Naive thymus-derived CD4-positive, alpha-beta T cell (primary cell): ENCODE data around the gene RNF4. TPM values are rescaled to one million over a fixed set of nuclear protein-coding genes. Genes with fewer than 3 reads are reported as not detected.
"Not testable (repeated sequence)": the region's sequence is repeated elsewhere in the genome, so short reads cannot be mapped to it uniquely, and the experiment has no call there.

Experiments
- ATAC-seq: fragments of 150-1000 bp; cut with Tn5 transposase; 2 replicates; pipeline ENCODE4 v1.10.0; 2021; ENCODE audit warnings: mild to moderate bottlenecking, moderate library complexity
- CTCF ChIA-PET: fragments of 350-600 bp; sonication (Branson Sonifier 250); formaldehyde crosslinking; loops from one replicate; lab custom pipeline; 2021; ENCODE audit warnings: antibody characterized with exemption; lab: Charles Lee
- POLR2A ChIA-PET: fragments of 350-600 bp; sonication (Branson Sonifier 250); formaldehyde crosslinking; loops from one replicate; lab custom pipeline; 2021; ENCODE audit warnings: antibody characterized with exemption, inconsistent platforms; lab: Charles Lee
- DNase-seq, 9 donors: peaks; one replicate each; pipeline versions ENCODE4 v3.0.0 to v3.0.0-alpha.2; 2020 to 2022; ENCODE audit warnings: mixed read lengths in 1 of 9
- H3K27ac ChIP-seq: one replicate; pipeline ENCODE4 v1.7.0; 2013; ENCODE audit warnings: mild to moderate bottlenecking, low read depth, low read length, moderate library complexity
- H3K27me3 ChIP-seq, 2 donors: one replicate each; pipeline ENCODE4 v1.7.0; 2013; ENCODE audit warnings: low read length in 2 of 2, mild to moderate bottlenecking in 2 of 2, moderate library complexity in 2 of 2; ENCODE audit not compliant: control insufficient read depth in 2 of 2, insufficient read depth in 2 of 2
- H3K36me3 ChIP-seq, 3 experiments: 1 replicate in 2 of 3; 2 replicates in 1 of 3; pipeline ENCODE4 v1.7.0; 2013; ENCODE audit warnings: low read length in 3 of 3, mild to moderate bottlenecking in 3 of 3, moderate library complexity in 1 of 3; ENCODE audit not compliant: insufficient read depth in 3 of 3, control insufficient read depth in 2 of 3
- H3K4me1 ChIP-seq, 2 donors: one replicate each; pipeline ENCODE4 v1.7.0; 2013; ENCODE audit warnings: low read length in 2 of 2, mild to moderate bottlenecking in 2 of 2, moderate library complexity in 1 of 2; ENCODE audit not compliant: control insufficient read depth in 2 of 2, insufficient read depth in 2 of 2
- H3K4me3 ChIP-seq: 2 replicates; pipeline ENCODE4 v1.7.0; 2013; ENCODE audit warnings: mild to moderate bottlenecking, low read length
- H3K9me3 ChIP-seq, 3 experiments: 1 replicate in 2 of 3; 2 replicates in 1 of 3; pipeline ENCODE4 v1.7.0; 2013; ENCODE audit warnings: low read length in 3 of 3; ENCODE audit not compliant: control insufficient read depth in 2 of 3
- H3K27ac Mint-ChIP-seq, 9 donors: one replicate each; pipeline ENCODE4 v1.8.0; 2020 to 2022; ENCODE audit warnings: mixed read lengths in 9 of 9, mild to moderate bottlenecking in 8 of 9, moderate library complexity in 5 of 9, inconsistent platforms in 2 of 9
- H3K27me3 Mint-ChIP-seq, 5 donors: one replicate each; pipeline ENCODE4 v1.8.0; 2021 to 2022; ENCODE audit warnings: mixed read lengths in 5 of 5, mild to moderate bottlenecking in 1 of 5
- H3K36me3 Mint-ChIP-seq, 5 donors: one replicate each; pipeline ENCODE4 v1.8.0; 2020 to 2022; ENCODE audit warnings: mixed read lengths in 5 of 5, mild to moderate bottlenecking in 3 of 5, inconsistent platforms in 1 of 5
- H3K4me1 Mint-ChIP-seq, 7 donors: one replicate each; pipeline ENCODE4 v1.8.0; 2020 to 2022; ENCODE audit warnings: mixed read lengths in 7 of 7, mild to moderate bottlenecking in 3 of 7, inconsistent platforms in 1 of 7
- H3K4me3 Mint-ChIP-seq, 10 donors: one replicate each; pipeline ENCODE4 v1.8.0; 2020 to 2022; ENCODE audit warnings: mild to moderate bottlenecking in 10 of 10, mixed read lengths in 10 of 10, moderate library complexity in 6 of 10, inconsistent platforms in 2 of 10
- H3K9me3 Mint-ChIP-seq, 11 donors: one replicate each; pipeline ENCODE4 v1.8.0; 2020 to 2022; ENCODE audit warnings: mixed read lengths in 11 of 11, mild to moderate bottlenecking in 4 of 11, inconsistent platforms in 1 of 11, moderate library complexity in 1 of 11
- intact Hi-C, 2 donors: fragments of 100-400 bp; cut with micrococcal nuclease; formaldehyde crosslinking; loops; one replicate each; pipeline ENCODE4 v1.15.1; 2023
- polyA plus RNA-seq, 2 donors: library from polyadenylated mRNA; unstranded; fragments of 300-500 nt; fragmentation: Illumina TruSeq; gene quantifications; one replicate each; pipeline ENCODE4 v1.2.3, GENCODE V29; 2021
- total RNA-seq, 6 experiments: library from RNA in 5 of 6; stranded (reverse) in 5 of 6; gene quantifications; 1 replicate in 5 of 6; 2 replicates in 1 of 6; pipeline ENCODE4 v1.2.3 and lab custom pipeline; 2021 to 2026

The RNF4 gene
- total and polyA plus RNA-seq, 7 experiments from 2014 or later, result 69.4 to 101 (median 91.8) TPM

DNA sequence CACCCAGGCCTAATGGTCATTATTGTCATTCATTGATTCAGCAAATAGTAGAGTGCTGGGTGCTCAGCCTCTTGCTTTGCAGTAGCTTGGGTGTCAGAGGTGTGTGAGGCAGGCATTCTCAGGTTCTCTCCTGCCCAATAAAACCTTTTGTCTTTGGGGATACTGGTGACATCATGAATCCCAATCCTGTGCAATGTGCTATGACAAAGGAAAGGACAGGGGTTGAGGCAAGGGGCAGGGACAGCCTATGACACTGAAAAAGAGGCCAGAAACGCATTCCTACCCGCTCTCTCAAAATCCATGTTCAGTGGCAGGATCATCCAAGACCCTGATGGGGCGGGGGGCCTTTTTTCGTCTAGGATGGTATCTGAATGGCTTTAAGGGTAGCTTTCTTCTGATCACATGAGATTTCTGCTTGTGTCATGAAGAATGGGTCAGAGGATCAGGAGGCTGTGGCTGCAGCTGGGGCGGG, 66.0 kb downstream of the RNF4 start:
- Mint-ChIP-seq H3K4me3 (peak overlapping the region; percentile 84 to 95 (median 88)), H3K4me1 (peaks cover 5 to 28% (median 19%) of the 10 kb centered on the region in 7 donors), H3K36me3 (no peaks in the 10 kb centered on the region), H3K27ac (peak overlapping the region; percentile 79 to 98 (median 91)), H3K27me3 (no peaks in the 10 kb centered on the region), H3K9me3 (no peaks in the 10 kb centered on the region)
- H3K4me1 ChIP-seq, result peaks cover 11 to 15% of the 10 kb centered on the region in 2 donors
- no peak for ATAC-seq
- intact Hi-C loops, result loop anchor here (1.0 to 5.0 kb wide), 6 partner anchors 48 to 1828 kb away; partner anchors contain the start of genes ADD1 (in 1 of the 2), PCGF3 (in 1 of the 2) and SLBP (in 1 of the 2)
- DNase-seq, result no peak
- H3K36me3 ChIP-seq, result no peaks in the 10 kb centered on the region
- no peaks in the 10 kb centered on the region for H3K9me3 ChIP-seq
- ChIA-PET POLR2A (interaction anchor here (0.6 to 2.5 kb wide), 4 partner anchors 65 to 1479 kb away, joined by 3 to 21 read pairs (median 4); partner anchors contain the start of gene RNF4), CTCF (interaction anchor here (0.6 kb wide), 2 partner anchors 88 to 239 kb away, joined by 3 read pairs; no protein-coding TSS in a partner anchor)
- no peaks in the 10 kb centered on the region for H3K27me3 ChIP-seq
- peak overlapping the region; percentile 91 for H3K27ac ChIP-seq
- peak overlapping the region; percentile 58 for H3K4me3 ChIP-seq

DNA sequence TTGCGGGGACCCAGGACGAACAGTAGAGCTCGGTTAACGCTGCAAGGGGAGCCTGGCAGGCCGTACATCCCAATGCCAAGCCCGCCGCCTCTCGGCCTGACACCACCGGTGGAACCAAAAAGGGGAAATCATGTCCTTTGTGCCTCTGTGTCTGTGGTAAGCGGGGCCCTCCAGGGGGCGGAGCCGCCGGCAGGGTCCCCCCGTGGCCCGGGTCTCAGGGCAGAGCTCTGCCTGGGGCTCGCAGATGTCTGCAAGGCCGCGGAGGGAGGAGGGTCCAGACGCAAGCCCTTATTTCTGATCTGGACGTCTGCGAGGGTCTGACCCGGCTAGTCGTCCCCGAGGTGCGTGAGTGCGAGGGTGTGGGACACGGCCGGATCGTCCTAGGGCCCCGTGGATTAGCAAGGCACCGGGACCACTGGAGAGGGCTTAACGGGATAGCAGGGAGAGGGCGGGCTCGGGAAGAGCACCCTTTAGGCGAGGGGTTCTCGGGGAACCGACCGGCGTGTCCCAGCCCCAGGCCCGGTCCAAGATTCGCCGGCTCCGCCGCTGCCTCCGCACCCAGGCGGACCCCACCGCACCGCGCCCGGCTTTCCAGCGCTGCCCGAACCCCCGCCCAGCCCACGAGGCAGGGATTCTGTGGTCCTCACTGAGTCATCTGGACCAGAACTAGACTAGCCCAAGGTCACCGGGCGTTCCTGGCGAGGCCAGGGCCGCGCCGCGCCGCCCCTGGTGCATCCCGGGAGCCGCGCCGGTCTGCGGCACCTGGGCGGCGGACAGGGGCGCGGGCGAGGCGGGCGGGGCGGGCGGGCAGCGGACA, 66.7 kb downstream of the RNF4 start:
- H3K4me3 ChIP-seq, result peak overlapping the region; percentile 58
- Mint-ChIP-seq H3K9me3 (no peaks in the 10 kb centered on the region), H3K27ac (peak overlapping the region; percentile 79 to 98 (median 92)), H3K4me1 (peaks cover 5 to 28% (median 19%) of the 10 kb centered on the region in 7 donors), H3K4me3 (peak overlapping the region; percentile 84 to 95 (median 88)), H3K27me3 (no peaks in the 10 kb centered on the region), H3K36me3 (no peaks in the 10 kb centered on the region)
- no peaks in the 10 kb centered on the region for H3K9me3 ChIP-seq
- POLR2A ChIA-PET, result interaction anchor here (0.6 to 2.5 kb wide), 7 partner anchors 50 to 245 kb away, joined by 3 to 21 read pairs (median 4); partner anchors contain the start of gene RNF4
- H3K27ac ChIP-seq, result peak overlapping the region; percentile 91
- intact Hi-C loops, result loop anchor here (1.0 to 5.0 kb wide), 19 partner anchors 35 to 1828 kb away; partner anchors contain the start of genes CFAP99 (in 2 of the 2), HAUS3 (in 2 of the 2), MXD4 (in 2 of the 2) and POLN (in 2 of the 2)
- peak; percentile 10 for ATAC-seq
- CTCF ChIA-PET, result interaction anchor here (0.6 to 1.0 kb wide), 4 partner anchors 61 to 537 kb away, joined by 3 read pairs; no protein-coding TSS in a partner anchor
- peak; percentile 48 to 62 (median 57) for DNase-seq
- H3K36me3 ChIP-seq, result no peaks in the 10 kb centered on the region
- H3K4me1 ChIP-seq, result peaks cover 11 to 15% of the 10 kb centered on the region in 2 donors
- no peaks in the 10 kb centered on the region for H3K27me3 ChIP-seq

- peaks cover 5 to 36% (median 19%) of the 10 kb centered on the region in 7 donors for H3K4me1 Mint-ChIP-seq
- H3K9me3 ChIP-seq, result no peaks in the 10 kb centered on the region
- peak within 1 kb of the TSS; percentile 87 to 95 (median 92) for H3K4me3 Mint-ChIP-seq
- H3K36me3 ChIP-seq, result no peaks in the 10 kb centered on the region
- CTCF ChIA-PET, result interaction anchor here (0.6 to 1.0 kb wide), 4 partner anchors 62 to 536 kb away, joined by 3 read pairs; no protein-coding TSS in a partner anchor
- DNase-seq (peak; percentile 93 to 99 (median 99)), ATAC-seq (peak; percentile 96)
- intact Hi-C loops, result loop anchor here (1.0 to 5.0 kb wide), 18 partner anchors 34 to 1829 kb away; partner anchors contain the start of genes CFAP99 (in 2 of the 2), HAUS3 (in 2 of the 2), MXD4 (in 2 of the 2) and POLN (in 2 of the 2)
- H3K27ac ChIP-seq, result peak within 1 kb of the TSS; percentile 92
- no peaks in the 10 kb centered on the region for H3K9me3 Mint-ChIP-seq
- peak within 1 kb of the TSS; percentile 58 for H3K4me3 ChIP-seq
- H3K27ac Mint-ChIP-seq, result peak within 1 kb of the TSS; percentile 86 to 98 (median 92)
- POLR2A ChIA-PET, result interaction anchor here (0.9 to 2.5 kb wide), 6 partner anchors 21 to 116 kb away, joined by 3 to 21 read pairs (median 4); partner anchors contain the start of gene RNF4
- no peaks in the 10 kb centered on the region for H3K36me3 Mint-ChIP-seq
- H3K27me3 ChIP-seq, result no peaks in the 10 kb centered on the region
- H3K27me3 Mint-ChIP-seq, result no peaks in the 10 kb centered on the region
- H3K4me1 ChIP-seq, result peaks cover 11 to 15% of the 10 kb centered on the region in 2 donors
These were observed 67.5 kb downstream of the RNF4 start, which contains the start of gene FAM193A for GRCh38 chr4:2536193-2537010. FAM193A (plus strand) TSS chr4:2536647; CDS start chr4:2536916, 269 bp downstream.

DNA sequence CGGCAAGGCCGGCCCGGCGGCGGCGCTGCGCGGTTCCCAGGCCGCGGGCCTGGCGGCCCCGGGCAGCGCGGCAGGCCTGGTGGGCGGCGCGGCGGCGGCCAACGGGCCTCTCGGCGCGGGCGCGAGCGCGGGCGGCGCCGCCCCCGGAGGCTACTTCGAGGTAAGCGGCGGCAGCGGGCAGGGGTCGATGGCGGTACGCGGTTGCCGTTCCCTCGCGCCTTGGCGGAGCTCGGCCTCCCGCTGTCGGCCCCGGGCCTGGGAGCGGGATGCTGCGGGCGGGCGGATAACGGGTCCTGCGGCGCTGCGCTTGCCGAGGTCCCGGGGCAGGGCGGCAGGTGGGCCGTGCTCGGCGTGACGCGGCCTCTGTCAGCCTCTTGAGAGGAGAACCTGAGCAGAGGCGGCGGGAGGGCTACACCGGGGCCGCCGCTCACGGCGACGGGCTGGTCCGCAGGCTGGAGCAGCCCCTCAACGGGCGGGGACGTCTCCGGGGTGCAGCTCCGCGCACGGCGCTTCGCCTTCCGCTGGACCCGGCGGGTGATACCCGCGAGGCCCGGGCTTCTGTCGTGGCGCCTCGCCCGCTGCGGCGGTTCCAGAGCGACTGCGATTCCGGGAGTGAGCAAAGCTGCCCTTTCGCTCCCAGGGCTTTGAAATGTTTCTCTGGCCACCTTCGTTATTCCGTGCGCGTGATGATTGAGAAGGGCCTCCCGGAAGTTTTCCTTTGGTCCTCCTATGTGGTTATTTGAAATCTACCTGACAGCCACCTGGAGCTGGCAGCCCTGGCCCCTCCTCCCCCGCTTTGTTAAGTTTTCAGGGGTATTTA, 68.3 kb downstream of the RNF4 start:
- Histone ChIP-seq H3K4me1 (peaks cover 11 to 15% of the 10 kb centered on the region in 2 donors), H3K4me3 (peak overlapping the region; percentile 54), H3K27me3 (no peaks in the 10 kb centered on the region), H3K9me3 (no peaks in the 10 kb centered on the region), H3K36me3 (no peaks in the 10 kb centered on the region), H3K27ac (peak overlapping the region; percentile 92)
- no peaks in the 10 kb centered on the region for H3K9me3 Mint-ChIP-seq
- peak overlapping the region; percentile 87 to 94 (median 91) for H3K4me3 Mint-ChIP-seq
- POLR2A ChIA-PET, result interaction anchor here (0.6 to 1.4 kb wide), 4 partner anchors 21 to 316 kb away, joined by 3 to 10 read pairs (median 4); no protein-coding TSS in a partner anchor
- ATAC-seq (no peak), DNase-seq (peak; percentile 38 to 67 (median 53))
- no peaks in the 10 kb centered on the region for H3K36me3 Mint-ChIP-seq
- peaks cover 5 to 36% (median 20%) of the 10 kb centered on the region in 7 donors for H3K4me1 Mint-ChIP-seq
- H3K27me3 Mint-ChIP-seq, result no peaks in the 10 kb centered on the region
- intact Hi-C loops, result loop anchor here (2.0 to 5.0 kb wide), 7 partner anchors 34 to 1830 kb away; partner anchors contain the start of genes SLBP (in 2 of the 2), ADD1 (in 1 of the 2) and PCGF3 (in 1 of the 2)
- H3K27ac Mint-ChIP-seq, result peak overlapping the region; percentile 38 to 94 (median 88)
- CTCF ChIA-PET, result no interaction called here

GRCh38 chr4:2543580-2544191, 74.8 kb downstream of the RNF4 start:
- H3K27me3 ChIP-seq, intact Hi-C loops, H3K9me3 ChIP-seq, H3K4me3 ChIP-seq, CTCF ChIA-PET, DNase-seq, H3K9me3 Mint-ChIP-seq, H3K36me3 ChIP-seq, ATAC-seq, H3K27me3 Mint-ChIP-seq, H3K27ac ChIP-seq, POLR2A ChIA-PET: not testable (repeated sequence)
- peak overlapping the region in 2 of 9 donors; percentile 10 to 51 for H3K27ac Mint-ChIP-seq
- peaks cover 0 to 13% (median 7%) of the 10 kb centered on the region in 5 donors for H3K36me3 Mint-ChIP-seq
- H3K4me1 ChIP-seq, result peaks cover 3 to 12% of the 10 kb centered on the region in 2 donors
- H3K4me3 Mint-ChIP-seq, result peak overlapping the region in 1 of 10 donors; percentile 21
- H3K4me1 Mint-ChIP-seq, result peaks cover 6 to 60% (median 45%) of the 10 kb centered on the region in 7 donors
